BE2C (cell line): ENCODE measurements around the gene LYRM9.

Experiments used
- DNase-seq: peaks from one replicate; pipeline ENCODE4 v3.0.0-alpha.2; 2020
- H3K27me3 ChIP-seq: fragments of 250-450 bp; sonication (Bioruptor Pico); 2 replicates; pipeline ENCODE4 v1.5.1; 2020; ENCODE audit warnings: mild to moderate bottlenecking
- H3K36me3 ChIP-seq: fragments of 250-450 bp; sonication (Bioruptor Pico); 2 replicates; pipeline ENCODE4 v1.5.1; 2020; ENCODE audit warnings: mild to moderate bottlenecking
- H3K4me1 ChIP-seq: fragments of 250-450 bp; sonication (Bioruptor Pico); 2 replicates; pipeline ENCODE4 v1.5.1; 2020
- H3K4me3 ChIP-seq: 2 replicates; pipeline ENCODE4 v1.5.1; 2011; ENCODE audit warnings: low read depth, low read length
- H3K9me3 ChIP-seq: fragments of 250-450 bp; sonication (Bioruptor Pico); 2 replicates; pipeline ENCODE4 v1.5.1; 2020
- TF ChIP-seq, protein P1 (sequence below): IDR thresholded peaks from 2 replicates; pipeline ENCODE4 v1.5.1; 2012; ENCODE audit warnings: mild to moderate bottlenecking, low read depth, low read length

The LYRM9 gene

DNA sequence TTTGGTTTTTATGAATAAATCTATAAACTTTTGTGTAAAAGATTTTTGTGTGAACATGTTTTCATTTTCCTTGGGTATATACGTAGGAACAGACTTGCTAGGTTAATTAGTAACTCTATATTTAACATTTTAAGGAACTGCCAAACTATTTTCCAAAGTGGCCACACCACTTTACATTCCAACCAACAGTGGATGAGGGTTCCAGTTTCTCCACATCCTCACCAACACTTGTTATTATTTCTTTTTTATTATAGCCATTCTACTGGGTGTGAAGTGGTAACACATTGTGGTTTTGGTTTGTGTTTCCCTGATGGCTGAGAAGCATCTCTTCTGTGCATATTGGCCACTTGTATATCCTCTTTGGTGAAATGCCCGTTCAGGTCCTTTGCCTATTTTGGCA, 20.0 kb downstream of the LYRM9 start:
- TF ChIP-seq, protein P1, sequence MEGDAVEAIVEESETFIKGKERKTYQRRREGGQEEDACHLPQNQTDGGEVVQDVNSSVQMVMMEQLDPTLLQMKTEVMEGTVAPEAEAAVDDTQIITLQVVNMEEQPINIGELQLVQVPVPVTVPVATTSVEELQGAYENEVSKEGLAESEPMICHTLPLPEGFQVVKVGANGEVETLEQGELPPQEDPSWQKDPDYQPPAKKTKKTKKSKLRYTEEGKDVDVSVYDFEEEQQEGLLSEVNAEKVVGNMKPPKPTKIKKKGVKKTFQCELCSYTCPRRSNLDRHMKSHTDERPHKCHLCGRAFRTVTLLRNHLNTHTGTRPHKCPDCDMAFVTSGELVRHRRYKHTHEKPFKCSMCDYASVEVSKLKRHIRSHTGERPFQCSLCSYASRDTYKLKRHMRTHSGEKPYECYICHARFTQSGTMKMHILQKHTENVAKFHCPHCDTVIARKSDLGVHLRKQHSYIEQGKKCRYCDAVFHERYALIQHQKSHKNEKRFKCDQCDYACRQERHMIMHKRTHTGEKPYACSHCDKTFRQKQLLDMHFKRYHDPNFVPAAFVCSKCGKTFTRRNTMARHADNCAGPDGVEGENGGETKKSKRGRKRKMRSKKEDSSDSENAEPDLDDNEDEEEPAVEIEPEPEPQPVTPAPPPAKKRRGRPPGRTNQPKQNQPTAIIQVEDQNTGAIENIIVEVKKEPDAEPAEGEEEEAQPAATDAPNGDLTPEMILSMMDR, result no peak
- Histone ChIP-seq H3K27me3 (no peaks in the 10 kb centered on the region), H3K36me3 (no peaks in the 10 kb centered on the region), H3K4me3 (no peak overlapping the region), H3K9me3 (no peaks in the 10 kb centered on the region), H3K4me1 (no peaks in the 10 kb centered on the region)
- DNase-seq, result no peak

DNA sequence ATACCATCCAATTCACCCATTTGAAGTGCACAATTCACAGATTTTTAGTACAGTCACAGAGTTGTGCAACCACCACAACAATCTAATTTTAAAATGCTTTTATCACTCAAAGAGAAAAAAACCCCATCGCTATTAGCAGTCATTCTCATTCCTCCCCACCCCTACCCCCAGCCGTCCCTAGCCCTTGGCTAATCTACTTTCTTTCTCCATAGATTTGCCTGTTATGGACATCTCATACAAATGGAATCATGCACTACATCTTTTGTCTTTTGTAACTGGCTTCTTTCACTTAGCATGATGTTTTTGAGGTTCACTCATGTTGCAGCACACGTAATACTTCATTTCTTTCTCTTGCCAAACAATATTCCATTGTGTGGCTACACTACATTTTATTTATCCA, 20.4 kb downstream of the LYRM9 start:
- TF ChIP-seq, protein P1, result no peak
- no peaks in the 10 kb centered on the region for H3K36me3 ChIP-seq
- H3K9me3 ChIP-seq, result no peaks in the 10 kb centered on the region
- DNase-seq, result no peak
- no peaks in the 10 kb centered on the region for H3K27me3 ChIP-seq
- H3K4me3 ChIP-seq, result no peak overlapping the region
- H3K4me1 ChIP-seq, result no peaks in the 10 kb centered on the region

DNA sequence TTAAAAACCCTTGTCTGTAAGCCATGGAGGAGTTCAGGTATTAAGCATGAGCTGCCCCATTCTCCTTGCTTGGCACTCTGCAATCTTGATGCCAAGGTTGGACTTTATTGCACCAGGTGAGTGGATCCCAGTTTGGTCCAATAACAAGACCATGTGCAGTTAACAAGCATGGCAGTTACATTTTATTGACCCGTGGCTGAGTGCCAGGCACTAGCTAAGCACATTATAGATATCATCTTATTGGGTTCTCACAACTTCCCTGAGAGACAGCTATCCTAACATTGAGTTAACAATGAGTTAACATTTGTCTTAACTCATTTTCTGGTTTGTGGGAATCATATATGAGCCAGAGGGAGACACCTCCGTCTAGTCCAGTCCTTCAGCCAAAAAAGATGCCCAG, 21.8 kb downstream of the LYRM9 start:
- TF ChIP-seq, protein P1, result no peak
- Histone ChIP-seq H3K4me1 (no peaks in the 10 kb centered on the region), H3K9me3 (no peaks in the 10 kb centered on the region), H3K27me3 (no peaks in the 10 kb centered on the region), H3K36me3 (no peaks in the 10 kb centered on the region), H3K4me3 (no peak overlapping the region)
- no peak for DNase-seq

DNA sequence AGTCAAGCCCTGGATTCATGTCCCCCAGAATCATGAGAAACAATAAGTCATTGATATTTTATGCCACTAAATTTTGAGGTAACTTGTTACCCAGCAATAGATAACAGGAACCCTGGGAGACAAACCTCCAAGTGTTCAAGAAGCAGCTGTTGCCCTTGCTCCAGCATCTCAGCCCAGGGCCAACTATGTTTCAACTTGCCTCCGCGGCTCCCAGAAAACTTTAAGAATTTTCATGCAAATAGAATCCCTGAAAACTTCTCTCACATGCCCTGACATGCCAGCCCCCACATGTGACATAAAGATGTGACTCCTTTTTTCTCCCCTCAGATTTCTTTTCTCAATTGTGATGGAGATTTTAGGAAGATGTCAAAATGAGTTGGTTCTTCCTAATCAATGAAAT, 22.8 kb downstream of the LYRM9 start:
- Histone ChIP-seq H3K4me1 (no peaks in the 10 kb centered on the region), H3K9me3 (no peaks in the 10 kb centered on the region), H3K36me3 (no peaks in the 10 kb centered on the region), H3K4me3 (no peak overlapping the region), H3K27me3 (no peaks in the 10 kb centered on the region)
- no peak for DNase-seq
- TF ChIP-seq, protein P1, result no peak

DNA sequence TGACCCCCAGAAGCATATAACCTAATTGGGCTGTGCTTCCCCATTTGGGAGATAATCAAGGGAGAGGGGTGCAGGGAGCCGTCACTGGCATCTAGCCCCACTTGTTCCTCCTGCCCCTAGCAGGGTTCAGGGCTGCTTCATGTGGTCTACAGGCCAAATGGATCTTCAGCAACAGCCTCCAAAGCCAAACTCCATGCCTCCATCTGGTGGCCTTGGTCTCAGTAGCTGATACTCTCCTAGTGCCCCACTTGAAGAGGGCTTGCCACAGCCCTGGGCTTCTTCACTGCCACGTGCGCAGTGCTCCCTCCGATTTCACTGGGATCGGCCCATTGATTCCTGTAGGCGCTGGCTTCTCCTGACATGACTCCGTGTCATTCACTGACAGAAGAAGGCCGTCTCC, 24.6 kb downstream of the LYRM9 start:
- TF ChIP-seq, protein P1, result no peak
- Histone ChIP-seq H3K4me1 (no peaks in the 10 kb centered on the region), H3K36me3 (no peaks in the 10 kb centered on the region), H3K27me3 (no peaks in the 10 kb centered on the region), H3K9me3 (no peaks in the 10 kb centered on the region), H3K4me3 (no peak overlapping the region)
- DNase-seq, result no peak

DNA sequence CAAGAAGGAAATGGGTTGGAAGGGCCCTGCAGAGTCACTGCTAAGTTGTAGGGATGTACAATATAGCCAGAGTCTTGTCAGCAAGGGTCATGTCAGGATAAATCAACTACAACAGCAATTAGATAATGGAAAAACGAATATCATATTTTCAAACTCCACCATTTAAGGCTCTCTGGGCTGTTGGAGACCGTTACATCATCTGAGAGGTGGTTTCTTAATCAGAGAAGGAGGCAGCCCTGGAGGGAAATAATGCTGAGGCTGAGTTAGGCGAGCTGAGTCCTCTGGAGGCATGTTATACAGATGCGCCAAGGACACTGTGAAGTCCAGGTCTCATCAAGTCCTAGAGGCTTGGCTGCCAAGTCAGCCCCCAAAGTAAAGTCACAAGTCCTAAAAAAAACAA, 30.3 kb downstream of the LYRM9 start:
- TF ChIP-seq, protein P1, result no peak
- H3K9me3 ChIP-seq, result no peaks in the 10 kb centered on the region
- no peak for DNase-seq
- no peaks in the 10 kb centered on the region for H3K36me3 ChIP-seq
- no peaks in the 10 kb centered on the region for H3K4me1 ChIP-seq
- no peaks in the 10 kb centered on the region for H3K27me3 ChIP-seq
- no peak overlapping the region for H3K4me3 ChIP-seq
